UCSD-AML1 (cell line): Measurements from ENCODE around the gene ASS1.
"Not testable (repeated sequence)": the region's sequence is repeated elsewhere in the genome, so short reads cannot be mapped to it uniquely, and the experiment has no call there.

Experiments used
- DNase-seq: peaks from one replicate; lab custom pipeline; 2025; ENCODE audit not compliant: unreplicated experiment; lab: John Stamatoyannopoulos, UW

The ASS1 gene

DNA sequence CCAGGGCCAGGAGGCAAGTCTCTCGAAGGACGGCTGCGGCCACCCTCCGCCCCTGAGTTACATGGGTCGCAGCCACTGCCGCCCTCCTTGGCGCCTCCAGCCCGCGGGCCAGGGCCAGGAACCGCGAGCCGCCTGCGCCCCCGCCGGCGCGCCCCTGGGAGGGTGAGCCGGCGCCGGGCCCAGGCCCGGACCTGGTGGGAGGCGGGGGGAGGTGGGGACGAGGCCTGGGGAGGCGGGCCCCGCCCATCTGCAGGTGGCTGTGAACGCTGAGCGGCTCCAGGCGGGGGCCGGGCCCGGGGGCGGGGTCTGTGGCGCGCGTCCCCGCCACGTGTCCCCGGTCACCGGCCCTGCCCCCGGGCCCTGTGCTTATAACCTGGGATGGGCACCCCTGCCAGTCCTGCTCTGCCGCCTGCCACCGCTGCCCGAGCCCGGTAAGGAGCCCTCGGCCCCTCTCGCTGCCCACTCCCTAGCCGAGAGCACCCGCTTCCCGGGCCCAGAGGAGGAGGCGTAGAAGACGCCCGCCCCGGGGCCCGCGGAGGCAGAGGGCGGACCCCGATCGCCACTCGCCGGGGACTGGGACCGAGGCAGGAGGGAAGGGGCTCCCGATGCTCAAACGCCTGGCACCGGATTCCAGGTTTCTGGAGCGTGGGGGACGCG lies at the start of gene ASS1:
ASS1 (plus strand) TSS at position 397 of the 657 bp plus-strand sequence. CDS start 7,268 bp downstream, outside the sequence.
- peak; percentile 20 for DNase-seq

DNA sequence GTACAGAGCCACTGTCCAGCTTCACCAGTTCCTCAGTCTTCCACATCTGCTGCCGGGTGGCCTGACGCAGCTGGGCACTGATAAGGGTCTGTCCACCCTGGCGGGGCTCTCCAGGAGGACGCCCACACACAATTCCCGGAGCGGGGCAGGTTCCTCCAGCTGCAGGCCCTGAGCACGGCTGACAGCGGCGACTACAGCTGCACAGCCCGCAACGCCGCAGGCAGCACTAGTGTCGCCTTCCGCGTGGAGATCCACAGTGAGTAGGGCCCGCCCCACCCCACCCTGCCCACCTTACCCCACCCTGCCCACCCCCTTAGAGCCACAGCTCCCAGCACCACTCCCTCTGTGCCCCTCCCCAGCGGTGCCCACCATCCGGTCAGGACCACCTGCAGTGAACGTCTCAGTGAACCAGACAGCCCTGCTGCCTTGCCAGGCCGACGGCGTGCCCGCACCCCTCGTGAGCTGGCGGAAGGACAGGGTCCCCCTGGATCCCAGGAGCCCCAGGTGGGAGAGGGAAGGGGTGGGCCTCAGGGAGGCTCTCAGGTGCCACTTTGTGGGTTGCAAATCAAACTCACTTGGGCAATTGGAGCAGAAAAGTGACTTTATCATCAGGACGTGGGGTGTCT lies 48.8 kb upstream of the ASS1 start:
- no peak for DNase-seq

DNA sequence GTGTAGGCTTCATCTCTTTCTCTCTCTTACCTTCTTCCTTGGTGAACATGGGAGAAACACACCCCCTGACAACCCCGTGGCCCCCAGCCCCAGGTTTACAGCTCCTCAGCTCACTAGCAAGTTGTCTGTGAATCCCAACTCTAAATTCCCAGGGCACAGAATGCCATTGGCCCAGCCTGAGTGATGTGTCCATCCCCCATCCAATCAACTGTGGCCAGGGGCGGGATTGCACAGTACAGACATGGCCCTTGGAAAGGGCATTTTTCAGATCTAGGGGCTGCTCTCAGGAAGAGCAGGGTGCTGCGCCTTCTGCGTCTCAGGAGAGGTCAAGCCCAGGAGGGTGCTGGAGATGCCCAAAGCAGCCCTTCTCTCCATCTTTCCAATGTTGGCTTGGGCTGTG lies 48.2 kb upstream of the ASS1 start:
- DNase-seq, result no peak

DNA sequence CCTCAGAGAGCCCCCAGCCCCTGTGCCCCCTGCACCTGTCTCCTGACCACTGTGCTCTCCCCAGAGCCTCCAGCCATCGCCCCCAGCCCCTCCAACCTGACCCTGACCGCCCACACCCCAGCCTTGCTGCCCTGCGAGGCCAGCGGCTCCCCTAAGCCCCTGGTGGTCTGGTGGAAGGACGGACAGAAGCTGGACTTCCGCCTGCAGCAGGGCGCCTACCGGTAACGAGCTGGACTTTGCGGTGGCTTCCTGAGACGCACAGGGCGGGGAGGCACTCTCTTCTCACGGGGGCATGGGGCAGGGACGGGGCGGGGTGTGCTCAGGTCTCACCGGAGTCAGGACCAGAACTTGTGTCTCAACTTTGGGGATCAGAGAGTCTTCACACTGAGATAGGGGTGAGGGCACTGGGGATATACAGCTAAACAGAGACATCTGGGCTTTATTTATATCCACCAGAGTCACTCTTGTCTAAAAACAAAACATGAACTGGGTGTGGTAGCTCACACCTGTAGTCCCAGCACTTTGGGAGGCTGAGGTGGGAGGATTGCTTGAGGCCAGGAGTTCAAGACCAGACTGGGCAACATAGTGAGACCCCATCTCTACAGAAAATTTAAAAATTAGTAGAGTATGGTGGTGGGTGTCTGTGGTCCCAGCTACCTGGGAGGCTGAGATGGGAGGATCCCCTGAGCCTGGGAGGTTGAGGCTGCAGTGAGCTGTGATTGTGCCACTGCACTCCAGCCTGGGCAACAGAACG lies 46.1 kb upstream of the ASS1 start:
- DNase-seq, result no peak

DNA sequence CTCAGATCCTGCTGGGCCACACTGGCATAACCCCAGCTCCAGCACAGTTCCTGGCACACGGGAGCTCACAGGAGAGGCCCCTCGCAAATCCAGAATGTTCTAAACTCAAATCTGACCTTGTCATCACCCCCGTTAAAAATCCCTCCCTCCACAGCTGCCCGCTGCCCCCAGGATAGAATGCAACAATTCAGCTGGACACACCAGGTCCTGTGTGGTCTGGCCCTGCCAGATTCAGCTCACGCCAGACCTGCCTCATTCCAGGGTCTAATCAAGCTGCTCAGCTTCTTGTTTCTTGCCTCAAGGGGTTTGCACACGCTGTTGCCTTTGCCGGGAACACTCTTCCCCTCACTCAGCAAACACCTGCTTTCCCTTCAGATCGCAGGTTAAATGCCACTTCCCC lies 45.0 kb upstream of the ASS1 start:
- no peak for DNase-seq

DNA sequence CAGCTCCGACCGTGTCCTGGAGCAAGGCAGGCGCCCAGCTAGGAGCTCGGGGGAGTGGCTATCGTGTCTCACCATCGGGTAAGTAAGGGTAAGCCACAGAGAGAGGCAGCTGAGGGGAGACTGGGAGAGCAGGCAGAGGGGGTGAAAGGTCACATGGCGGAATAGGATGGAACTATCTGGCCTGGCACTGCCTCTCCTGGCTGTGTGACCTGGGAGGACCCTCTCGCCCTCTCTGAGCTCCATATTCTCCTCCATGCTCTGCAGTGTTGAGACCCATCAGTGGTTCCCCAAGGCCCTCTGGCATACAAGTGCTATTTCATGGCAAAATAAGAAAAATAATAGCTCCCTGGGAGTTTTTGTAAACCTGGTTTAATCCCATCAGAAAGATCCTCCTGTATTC lies 43.9 kb upstream of the ASS1 start:
- DNase-seq, result no peak

DNA sequence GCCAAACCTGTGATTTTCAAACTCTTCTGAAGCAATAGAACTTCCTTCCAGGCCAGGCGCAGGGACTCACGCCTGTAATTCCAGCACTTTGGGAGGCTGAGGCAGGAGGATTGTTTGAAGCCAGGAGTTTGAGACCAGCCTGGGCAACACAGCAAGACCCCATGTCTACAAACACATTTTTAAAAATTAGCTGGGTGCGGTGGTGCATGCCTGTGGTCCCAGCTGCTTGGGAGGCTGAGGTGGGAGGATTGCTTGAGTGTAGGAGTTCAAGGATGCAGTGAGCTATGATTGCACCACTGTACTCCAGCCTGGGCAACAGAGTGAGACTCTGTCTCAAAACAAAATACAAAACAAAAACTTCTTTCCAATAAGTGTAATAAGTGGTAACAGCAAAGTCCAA lies 43.0 kb upstream of the ASS1 start:
- not testable (repeated sequence) for DNase-seq

DNA sequence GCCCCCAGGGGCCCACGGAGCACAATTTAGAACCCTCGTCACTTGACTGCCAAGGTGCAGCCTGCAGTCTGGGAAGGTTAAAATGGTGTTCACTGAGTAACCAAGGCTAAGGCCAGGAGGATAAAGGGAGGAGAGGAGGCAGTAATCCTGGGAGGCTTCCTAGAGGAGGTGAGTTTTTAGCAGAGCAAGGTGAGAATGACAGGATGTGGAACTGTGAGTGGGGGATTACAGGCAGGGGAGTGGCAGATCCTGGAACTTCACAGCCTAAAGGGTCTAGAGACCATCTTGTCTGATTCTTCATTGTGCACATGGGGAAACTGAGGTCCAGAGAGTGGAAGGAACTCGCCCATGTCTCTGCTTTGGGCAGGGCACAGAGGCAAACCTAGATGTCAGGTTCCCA lies 42.5 kb upstream of the ASS1 start:
- no peak for DNase-seq

DNA sequence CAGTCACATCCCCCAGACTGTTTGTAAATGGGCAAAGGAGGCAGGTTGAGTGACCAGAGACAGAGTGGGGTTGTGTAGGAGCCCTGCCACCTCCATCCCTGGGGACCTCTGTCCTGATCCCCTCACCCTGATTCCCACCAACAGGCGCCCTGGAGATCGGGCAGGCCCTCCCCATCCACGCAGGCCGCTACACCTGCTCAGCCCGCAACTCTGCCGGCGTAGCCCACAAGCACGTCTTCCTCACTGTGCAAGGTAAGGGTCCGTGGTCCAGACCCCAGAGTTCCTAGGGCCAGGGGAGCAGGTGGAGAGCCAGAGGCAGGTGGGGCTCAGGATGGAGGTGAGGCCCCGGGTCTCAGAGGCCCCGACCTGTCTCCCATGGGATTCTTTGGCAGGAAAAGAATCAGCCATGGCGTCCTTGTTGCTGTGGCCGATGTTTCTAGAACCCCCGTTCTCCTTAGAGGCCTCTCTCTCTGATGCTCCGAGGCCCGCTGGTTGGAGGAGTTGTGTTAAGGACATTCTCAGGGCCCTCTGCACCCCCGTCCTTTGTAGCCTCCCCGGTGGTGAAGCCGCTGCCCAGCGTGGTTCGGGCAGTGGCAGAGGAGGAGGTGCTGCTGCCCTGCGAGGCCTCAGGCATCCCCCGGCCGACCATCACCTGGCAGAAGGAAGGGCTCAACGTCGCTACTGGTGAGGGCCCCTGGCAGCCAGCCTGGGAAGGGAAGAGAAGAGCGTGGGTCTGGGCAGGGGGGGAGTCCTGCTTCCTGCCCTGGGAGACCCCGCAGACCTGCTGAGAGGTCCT lies 41.9 kb upstream of the ASS1 start:
- no peak for DNase-seq

DNA sequence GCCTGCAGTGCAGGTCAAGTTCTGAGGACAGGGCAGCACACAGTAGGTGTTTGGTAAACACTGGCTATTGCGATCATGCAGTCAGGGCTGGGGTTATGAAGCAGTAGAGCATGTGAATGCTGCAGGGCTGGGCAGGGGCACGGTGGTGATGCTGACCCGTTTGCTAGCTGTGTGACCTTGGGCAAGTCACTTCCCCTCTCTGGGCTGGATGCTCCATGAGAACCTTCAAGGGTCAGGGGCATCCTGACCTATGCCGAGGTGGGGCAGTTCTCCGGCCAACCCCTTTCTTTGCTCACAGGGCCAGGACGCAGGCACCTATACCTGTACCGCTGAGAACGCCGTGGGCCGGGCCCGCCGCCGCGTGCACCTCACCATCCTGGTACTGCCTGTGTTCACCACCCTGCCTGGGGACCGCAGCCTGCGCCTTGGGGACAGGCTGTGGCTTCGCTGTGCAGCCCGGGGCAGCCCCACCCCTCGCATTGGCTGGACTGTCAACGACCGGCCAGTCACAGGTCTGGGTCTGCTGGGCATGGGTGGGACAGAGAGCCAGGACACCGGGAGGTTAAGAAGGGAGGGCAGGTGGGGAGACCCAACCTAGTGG lies 39.0 kb upstream of the ASS1 start:
- no peak for DNase-seq

DNA sequence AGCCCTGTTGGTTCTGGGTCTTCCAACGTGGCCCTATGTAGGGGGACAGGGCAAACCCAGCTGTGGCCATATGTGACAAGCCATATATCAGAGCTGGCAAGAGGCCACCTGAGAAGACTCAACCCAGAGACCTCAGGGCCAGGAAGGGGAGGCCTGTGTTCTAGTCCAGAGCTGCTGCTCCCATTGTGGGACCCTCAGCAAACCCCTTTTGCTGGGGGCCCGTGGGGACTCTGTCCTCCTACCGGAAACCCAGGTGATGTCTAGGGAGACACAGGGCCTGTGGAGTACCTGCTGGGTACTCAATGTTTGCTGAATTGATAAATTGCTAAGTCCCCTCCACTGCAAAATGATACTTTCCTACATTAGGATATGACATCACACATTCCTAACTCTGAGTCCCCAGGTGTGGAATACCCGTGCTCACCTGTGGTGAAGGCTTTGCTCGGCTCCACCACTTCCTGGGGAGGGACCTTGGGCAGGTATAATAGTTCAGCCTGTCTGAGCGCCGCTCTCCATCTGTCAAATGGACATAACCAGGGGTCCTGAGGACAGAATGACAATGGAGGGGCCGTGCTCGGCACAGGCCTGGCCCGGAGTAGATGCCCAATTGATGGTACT lies 38.4 kb upstream of the ASS1 start:
- DNase-seq, result no peak

DNA sequence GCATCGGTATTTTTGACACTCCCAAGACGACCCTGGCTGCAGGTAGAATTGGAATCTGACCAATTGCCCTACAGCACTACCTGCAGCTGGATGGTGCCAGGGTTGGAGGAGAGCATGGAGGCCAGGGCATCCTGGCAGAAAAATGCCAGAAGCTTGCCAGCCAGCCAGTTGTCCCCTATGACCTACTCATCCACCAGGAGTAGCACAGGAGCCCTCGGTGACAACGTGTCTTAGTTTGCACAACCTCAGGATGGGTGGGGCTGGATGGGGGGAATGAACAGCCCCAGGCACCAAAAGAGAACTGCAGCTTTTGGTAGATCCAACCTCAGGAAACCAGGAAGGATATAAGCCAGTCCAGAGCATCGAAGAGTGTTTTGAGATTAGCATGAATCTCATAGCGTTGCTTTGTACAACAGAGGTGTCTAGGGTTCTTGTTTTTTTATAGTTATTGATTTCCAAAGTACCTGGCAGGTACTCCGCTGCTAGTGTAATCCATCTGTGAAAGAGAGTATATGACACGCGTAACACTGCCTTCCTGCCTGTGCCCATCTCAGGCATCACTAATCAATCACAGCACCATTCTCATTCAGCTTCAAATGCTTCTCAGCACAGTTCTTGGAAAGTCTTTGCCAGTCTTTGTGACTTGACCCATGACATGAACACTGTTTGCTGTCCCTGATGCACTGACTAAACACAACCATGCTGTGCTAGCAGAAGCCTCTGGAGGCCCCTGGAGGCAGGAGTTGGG lies 36.7 kb upstream of the ASS1 start:
- DNase-seq, result no peak

DNA sequence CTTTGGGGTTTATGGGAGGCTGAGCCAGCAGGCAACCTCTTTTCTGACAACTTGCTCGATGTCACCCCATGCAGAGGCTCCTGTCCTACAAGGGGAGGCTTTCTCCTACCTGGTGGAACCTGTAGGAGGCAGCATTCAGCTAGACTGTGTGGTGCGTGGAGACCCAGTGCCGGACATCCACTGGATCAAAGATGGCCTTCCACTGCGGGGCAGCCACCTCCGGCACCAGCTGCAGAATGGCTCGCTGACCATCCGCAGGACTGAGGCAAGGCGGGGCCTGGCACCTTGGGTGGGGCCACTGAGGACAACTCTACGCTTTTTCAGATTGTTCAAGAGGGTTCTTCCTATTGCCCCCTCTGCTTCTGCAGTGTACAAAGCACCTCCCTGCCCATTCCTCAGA lies 36.1 kb upstream of the ASS1 start:
- no peak for DNase-seq

DNA sequence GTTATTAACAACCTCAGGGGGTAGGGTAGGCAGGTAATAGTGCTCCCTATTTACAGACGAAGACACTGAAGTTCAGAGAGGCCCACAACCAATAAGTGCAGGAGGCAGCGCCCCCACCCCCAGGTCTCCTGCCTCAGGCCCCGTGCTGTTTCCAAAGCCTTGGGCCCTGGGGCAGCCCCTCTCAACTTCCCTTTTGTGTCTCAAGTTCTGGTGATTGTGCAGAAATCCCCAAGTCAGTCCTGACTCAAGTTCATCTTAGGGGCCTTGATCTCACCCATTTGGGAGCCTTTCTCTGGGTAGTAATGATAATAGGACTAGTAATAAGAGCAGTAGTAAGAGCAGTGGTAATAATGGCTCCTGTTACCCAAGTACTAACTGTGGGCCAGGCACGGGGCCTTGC lies 35.5 kb upstream of the ASS1 start:
- no peak for DNase-seq

DNA sequence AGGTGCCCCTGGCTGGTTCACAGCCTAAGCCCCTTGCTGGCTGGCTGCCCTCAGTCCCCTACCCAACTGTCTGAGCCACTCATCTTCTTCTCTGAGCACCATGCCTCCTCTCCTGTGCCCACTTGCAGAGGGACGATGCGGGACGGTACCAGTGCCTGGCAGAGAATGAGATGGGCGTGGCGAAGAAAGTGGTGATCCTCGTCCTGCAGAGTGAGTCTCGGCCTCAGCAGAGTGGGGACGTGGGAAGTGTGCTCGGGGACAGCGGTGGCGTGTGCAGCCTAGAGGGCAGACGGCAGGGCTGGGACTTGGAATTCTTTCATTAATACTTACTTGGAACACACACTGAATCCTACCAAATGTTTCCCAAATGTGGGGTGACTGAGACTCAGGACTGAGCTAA lies 34.3 kb upstream of the ASS1 start:
- no peak for DNase-seq

DNA sequence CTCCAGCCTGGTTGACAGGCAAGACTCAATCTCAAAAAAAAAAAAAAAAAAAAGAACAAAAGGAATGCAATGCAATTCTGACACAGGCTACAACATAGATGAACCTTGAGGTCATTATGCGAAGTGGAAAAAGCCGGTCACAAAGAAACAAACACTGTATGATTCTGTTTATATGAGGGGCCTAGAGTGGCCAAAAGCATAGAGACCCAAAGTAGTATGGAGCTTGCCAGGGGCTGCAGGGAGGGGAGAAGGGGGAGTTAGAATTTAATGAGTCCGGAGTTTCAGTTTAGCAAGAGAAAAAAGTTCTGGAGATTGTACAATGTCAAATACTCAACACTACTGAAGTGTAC lies 33.2 kb upstream of the ASS1 start:
- DNase-seq, result no peak

DNA sequence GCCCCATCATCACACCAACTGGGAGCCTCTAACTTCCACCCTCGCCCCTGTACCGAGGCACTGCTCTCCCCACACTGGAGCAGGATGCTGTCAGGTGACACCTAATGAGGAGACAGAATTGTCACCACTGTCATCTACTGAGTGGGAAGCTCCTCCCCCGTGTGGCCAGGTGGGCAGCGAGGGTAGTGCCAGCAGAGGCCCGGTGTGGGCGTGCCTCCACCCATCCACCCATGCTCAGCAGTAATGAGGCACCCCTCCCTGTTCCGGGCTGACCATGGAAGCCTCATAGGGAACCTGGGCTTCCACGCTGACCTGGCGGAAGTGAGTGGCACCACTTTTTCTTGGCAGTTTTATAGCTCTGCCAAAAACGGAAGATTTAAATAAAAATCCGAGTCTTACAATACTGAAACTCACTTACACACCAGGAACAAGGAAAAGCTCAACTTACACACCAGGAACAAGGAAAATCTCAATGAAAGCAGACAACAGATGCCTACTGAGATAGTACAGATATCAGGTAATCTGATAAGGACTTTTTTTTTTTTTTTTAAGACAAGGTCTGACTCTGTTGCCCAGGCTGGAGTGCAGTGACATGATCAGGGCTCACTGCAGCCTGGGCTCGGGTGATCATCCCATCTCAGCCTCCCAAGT lies 30.6 kb upstream of the ASS1 start:
- no peak for DNase-seq

DNA sequence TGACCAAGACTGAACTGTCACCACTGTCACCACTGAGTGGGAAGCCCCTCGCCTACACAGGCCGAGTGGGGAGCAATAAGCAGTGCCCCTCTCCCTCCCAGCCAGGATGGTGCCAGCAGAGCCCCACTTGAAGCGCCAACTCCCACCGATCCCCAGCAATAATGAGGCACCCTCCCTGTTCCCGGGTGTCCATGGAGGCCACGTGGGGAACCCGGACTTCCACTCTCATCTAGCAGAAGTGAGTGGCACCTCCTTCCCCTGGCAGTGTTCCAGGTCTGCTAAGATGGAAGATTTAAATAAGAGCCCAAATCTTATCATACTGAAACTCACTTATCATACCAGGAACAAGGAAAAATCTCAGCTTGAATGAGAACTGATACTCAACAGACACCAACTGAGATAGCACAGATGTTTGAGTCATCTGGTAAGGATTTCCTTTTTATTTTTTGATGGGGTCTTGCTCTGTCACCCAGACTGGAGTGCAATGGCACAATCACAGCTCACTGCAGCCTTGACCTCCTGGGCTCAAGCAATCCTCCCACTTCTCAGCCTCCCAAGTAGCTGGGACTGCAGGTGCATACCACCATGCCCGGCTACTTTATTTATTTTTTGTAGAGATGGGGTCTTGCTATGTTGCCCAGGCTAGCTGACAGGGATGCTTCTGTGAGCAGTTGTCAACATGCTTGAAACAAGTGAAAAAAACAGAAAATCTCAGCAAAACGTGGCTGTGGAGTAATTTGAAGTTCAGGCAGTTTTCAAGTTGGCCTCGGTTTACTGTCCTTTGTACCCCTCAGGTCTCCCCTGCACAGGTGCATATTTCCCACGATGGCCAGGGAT lies 29.6 kb upstream of the ASS1 start:
- no peak for DNase-seq

DNA sequence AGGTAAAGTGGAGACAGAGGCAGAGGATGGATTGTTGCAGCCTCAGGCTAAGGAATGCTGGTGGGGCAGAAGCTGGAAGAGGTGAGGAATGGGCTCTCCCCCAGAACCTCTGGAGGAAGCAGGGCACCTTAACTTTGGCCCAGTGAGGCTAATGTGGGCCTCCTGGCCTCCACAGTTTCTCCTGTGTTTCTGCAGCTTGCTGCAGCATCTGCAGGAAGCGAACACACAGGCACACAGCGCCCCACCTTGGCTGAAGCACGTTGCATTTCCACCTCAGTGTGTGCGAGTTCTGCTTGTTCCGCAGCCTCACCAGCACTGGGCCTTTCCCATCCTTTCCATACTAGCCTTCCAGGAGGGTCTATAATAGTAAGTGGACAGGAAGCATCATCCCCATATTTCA lies 27.2 kb upstream of the ASS1 start:
- peak; percentile 24 for DNase-seq
